GM12865 (cell line): ENCODE measurements around the gene RIMS4.

Experiments used
- DNase-seq: peaks from one replicate; pipeline ENCODE4 v3.0.0; 2010; ENCODE audit warnings: low read depth
- H3K4me3 ChIP-seq: 2 replicates; pipeline ENCODE4 v1.5.1; 2011; ENCODE audit warnings: mild to moderate bottlenecking, low read depth, low read length, control low read depth
- CTCF ChIP-seq: IDR thresholded peaks from 2 replicates; pipeline ENCODE4 v1.5.1; 2011; ENCODE audit warnings: low read length, control low read depth, low read depth, inconsistent platforms; ENCODE audit not compliant: insufficient read depth; ENCODE audit errors: missing control alignments

The RIMS4 gene

GRCh38 chr20:44720621-44720996 lies 89.7 kb downstream of the RIMS4 start:
- H3K4me3 ChIP-seq, result no peak overlapping the region
- DNase-seq, result no peak
- TF ChIP-seq CTCF, result no peak

- no peak overlapping the region for H3K4me3 ChIP-seq
- no peak for DNase-seq
- TF ChIP-seq CTCF, result no peak
Measured at GRCh38 chr20:44719841-44720240, 90.5 kb downstream of the RIMS4 start.

GRCh38 chr20:44717986-44718385 lies 92.4 kb downstream of the RIMS4 start:
- DNase-seq, result no peak
- H3K4me3 ChIP-seq, result no peak overlapping the region
- peak; percentile 26 for TF ChIP-seq CTCF

- TF ChIP-seq CTCF, result no peak
- no peak overlapping the region for H3K4me3 ChIP-seq
- no peak for DNase-seq
Measured at GRCh38 chr20:44716309-44717106, 93.8 kb downstream of the RIMS4 start.

- no peak for TF ChIP-seq CTCF
- H3K4me3 ChIP-seq, result no peak overlapping the region
- no peak for DNase-seq
Measured at GRCh38 chr20:44715499-44716308, 94.6 kb downstream of the RIMS4 start.

GRCh38 chr20:44714701-44715498 lies 95.4 kb downstream of the RIMS4 start, which contains the start of gene CCN5:
Gene CCN5 (plus strand): TSS chr20:44715369. CDS start chr20:44715391, 22 bp downstream.
- H3K4me3 ChIP-seq, result no peak within 1 kb of the TSS

More at GRCh38 chr20:44714701-44715498, 95.4 kb downstream of the RIMS4 start, which contains the start of gene CCN5:
- TF ChIP-seq CTCF, result no peak
- no peak for DNase-seq
